Tibial artery (tissue), 4 donors: ENCODE measurements around the gene KCP.

Experiments
- DNase-seq, 2 donors: peaks; one replicate each; pipeline ENCODE4 v3.0.0-alpha.2; 2019
- H3K27ac ChIP-seq, 2 donors: fragments of 200-600 bp; sonication (generic) in 1 of 2; 1 replicate in 1 of 2; 2 replicates in 1 of 2; pipeline ENCODE4 v1.5.1; 2018 to 2019; ENCODE audit warnings: mild to moderate bottlenecking in 1 of 2
- H3K27me3 ChIP-seq, 2 donors: fragments of 200-600 bp; sonication (generic) in 1 of 2; one replicate each; pipeline versions ENCODE4 v1.5.1 to v1.6.0; 2016 to 2019
- H3K36me3 ChIP-seq, 3 donors: fragments of 200-600 bp; sonication (generic) in 2 of 3; one replicate each; pipeline ENCODE4 v1.5.1; 2016 to 2019; ENCODE audit warnings: mild to moderate bottlenecking in 2 of 3
- H3K4me1 ChIP-seq, 4 donors: fragments of 200-600 bp; sonication (generic) in 2 of 4; 1 replicate in 3 of 4; 2 replicates in 1 of 4; pipeline ENCODE4 v1.5.1; 2016 to 2019
- H3K4me3 ChIP-seq, 2 donors: fragments of 200-600 bp; sonication (generic) in 1 of 2; 1 replicate in 1 of 2; 2 replicates in 1 of 2; pipeline ENCODE4 v1.5.1; 2018 to 2019; ENCODE audit warnings: mild to moderate bottlenecking in 2 of 2
- H3K9me3 ChIP-seq, 3 donors: fragments of 200-600 bp; sonication (generic) in 1 of 3; one replicate each; pipeline ENCODE4 v1.5.1; 2016 to 2019
- intact Hi-C: fragments of 100-400 bp; cut with DNase I; formaldehyde crosslinking; loops from one replicate; pipeline ENCODE4 v1.15.0; 2023; ENCODE audit warnings: low total_unique reads
- TF ChIP-seq, protein P1 (sequence below), 2 experiments: fragments of 200-600 bp in 1 of 2; fragments of 450-650 bp in 1 of 2; IDR thresholded peaks; one replicate each; pipeline ENCODE4 v1.5.1; 2017 to 2019; ENCODE audit warnings: antibody characterized with exemption in 2 of 2, mild to moderate bottlenecking in 1 of 2, moderate library complexity in 1 of 2

Gene KCP

DNA sequence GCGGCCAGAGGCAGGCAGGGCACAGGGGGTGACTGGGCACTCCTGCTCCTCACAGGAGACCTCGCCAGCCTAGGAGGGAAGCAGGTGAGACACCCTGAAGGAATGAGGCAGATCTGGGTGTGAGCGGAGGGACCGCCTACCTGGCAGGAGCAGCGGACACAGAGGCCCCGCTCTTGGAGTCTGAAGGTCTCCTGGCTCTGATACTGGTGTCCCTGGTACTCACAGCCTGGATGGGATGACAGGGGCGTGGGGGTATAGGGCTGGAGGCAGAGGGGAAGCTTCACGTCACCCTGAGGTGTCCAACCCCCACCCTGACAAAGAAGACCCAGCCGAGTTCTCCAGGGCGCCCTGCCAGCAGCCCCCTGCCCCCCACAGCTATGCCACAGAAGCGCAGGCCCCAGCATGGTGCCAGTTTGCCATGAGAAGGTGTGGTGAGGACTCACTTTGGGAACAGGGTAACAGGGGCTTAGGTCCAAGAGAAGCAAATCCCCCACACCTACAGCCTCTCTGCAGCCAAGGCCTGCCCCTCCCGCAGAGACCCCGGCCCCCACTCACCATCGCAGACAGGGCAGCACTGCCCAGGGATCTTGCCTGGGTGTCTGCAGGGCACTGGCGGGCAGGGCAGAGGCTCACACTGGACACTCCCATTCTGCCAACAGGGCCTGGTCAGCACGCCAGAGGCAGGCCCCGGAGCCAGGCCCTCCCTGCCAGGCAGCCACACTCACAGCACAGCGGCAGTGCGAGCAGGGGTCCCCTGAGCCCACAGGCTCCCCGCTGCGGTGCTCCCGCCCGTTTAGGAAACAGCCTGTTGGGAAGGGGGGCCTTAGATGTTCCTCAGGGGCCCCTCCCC is 17.0 kb downstream of the KCP start:
- peaks cover 0 to 38% of the 10 kb centered on the region in 2 donors for H3K27me3 ChIP-seq
- no peak for DNase-seq
- TF ChIP-seq, protein P1, sequence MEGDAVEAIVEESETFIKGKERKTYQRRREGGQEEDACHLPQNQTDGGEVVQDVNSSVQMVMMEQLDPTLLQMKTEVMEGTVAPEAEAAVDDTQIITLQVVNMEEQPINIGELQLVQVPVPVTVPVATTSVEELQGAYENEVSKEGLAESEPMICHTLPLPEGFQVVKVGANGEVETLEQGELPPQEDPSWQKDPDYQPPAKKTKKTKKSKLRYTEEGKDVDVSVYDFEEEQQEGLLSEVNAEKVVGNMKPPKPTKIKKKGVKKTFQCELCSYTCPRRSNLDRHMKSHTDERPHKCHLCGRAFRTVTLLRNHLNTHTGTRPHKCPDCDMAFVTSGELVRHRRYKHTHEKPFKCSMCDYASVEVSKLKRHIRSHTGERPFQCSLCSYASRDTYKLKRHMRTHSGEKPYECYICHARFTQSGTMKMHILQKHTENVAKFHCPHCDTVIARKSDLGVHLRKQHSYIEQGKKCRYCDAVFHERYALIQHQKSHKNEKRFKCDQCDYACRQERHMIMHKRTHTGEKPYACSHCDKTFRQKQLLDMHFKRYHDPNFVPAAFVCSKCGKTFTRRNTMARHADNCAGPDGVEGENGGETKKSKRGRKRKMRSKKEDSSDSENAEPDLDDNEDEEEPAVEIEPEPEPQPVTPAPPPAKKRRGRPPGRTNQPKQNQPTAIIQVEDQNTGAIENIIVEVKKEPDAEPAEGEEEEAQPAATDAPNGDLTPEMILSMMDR (IDR thresholded peaks at IDR 0.05), result no peak
- H3K27ac ChIP-seq, result no peak overlapping the region
- intact Hi-C loops, result no loop called here
- no peak overlapping the region for H3K4me3 ChIP-seq
- peaks cover 0 to 6% (median 2%) of the 10 kb centered on the region in 4 donors for H3K4me1 ChIP-seq
- no peaks in the 10 kb centered on the region for H3K9me3 ChIP-seq
- H3K36me3 ChIP-seq, result no peaks in the 10 kb centered on the region

DNA sequence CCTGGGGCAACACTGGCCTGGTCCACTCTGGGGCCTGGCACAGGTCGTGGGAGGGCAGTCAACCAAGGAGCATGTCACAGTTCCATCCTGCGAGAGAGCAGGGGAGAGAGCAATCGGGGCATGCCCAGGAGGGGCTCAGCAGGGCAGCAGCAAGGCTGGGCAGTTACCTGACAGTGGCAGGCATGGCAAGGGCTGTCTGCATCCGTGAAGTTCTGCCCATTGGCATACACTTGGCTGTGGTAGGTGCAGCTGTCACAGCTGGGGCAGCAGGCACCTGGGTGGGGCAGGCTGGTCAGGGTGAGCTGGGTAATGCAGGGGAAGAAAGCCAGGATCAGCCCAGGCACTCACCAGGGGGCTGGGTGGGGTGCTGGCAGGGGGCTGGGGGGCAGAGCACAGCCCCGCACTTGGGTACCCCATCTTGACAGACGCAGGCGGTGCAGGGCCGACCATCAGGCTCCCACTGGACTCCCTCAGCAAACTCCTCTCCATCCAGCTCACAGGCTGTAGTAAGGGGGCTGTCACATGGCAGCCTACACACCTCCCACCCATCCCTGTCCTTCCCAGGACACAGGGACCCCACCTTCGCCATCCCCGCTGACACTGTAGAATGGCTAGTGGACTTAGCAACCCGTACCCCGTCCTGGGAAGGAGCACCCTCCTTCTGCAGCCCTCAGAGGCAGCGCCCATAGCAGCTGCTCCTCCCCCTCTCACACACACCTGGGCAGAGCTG is 17.8 kb downstream of the KCP start:
- no peak overlapping the region for H3K4me3 ChIP-seq
- intact Hi-C loops, result no loop called here
- no peak overlapping the region for H3K27ac ChIP-seq
- no peaks in the 10 kb centered on the region for H3K36me3 ChIP-seq
- TF ChIP-seq, protein P1 (IDR thresholded peaks at IDR 0.05), result no peak
- no peak for DNase-seq
- H3K27me3 ChIP-seq, result peaks cover 0 to 38% of the 10 kb centered on the region in 2 donors
- H3K4me1 ChIP-seq, result peaks cover 0 to 6% (median 2%) of the 10 kb centered on the region in 4 donors
- H3K9me3 ChIP-seq, result no peaks in the 10 kb centered on the region

- no peak overlapping the region for H3K4me3 ChIP-seq
- intact Hi-C loops, result no loop called here
- no peak overlapping the region for H3K27ac ChIP-seq
- H3K27me3 ChIP-seq, result peaks cover 0 to 42% of the 10 kb centered on the region in 2 donors
- DNase-seq, result no peak
- H3K9me3 ChIP-seq, result no peaks in the 10 kb centered on the region
- peaks cover 0 to 6% (median 2%) of the 10 kb centered on the region in 4 donors for H3K4me1 ChIP-seq
- TF ChIP-seq, protein P1 (IDR thresholded peaks at IDR 0.05), result no peak
- H3K36me3 ChIP-seq, result no peaks in the 10 kb centered on the region
These were observed 18.6 kb downstream of the KCP start for GRCh38 chr7:128891942-128892269.

DNA sequence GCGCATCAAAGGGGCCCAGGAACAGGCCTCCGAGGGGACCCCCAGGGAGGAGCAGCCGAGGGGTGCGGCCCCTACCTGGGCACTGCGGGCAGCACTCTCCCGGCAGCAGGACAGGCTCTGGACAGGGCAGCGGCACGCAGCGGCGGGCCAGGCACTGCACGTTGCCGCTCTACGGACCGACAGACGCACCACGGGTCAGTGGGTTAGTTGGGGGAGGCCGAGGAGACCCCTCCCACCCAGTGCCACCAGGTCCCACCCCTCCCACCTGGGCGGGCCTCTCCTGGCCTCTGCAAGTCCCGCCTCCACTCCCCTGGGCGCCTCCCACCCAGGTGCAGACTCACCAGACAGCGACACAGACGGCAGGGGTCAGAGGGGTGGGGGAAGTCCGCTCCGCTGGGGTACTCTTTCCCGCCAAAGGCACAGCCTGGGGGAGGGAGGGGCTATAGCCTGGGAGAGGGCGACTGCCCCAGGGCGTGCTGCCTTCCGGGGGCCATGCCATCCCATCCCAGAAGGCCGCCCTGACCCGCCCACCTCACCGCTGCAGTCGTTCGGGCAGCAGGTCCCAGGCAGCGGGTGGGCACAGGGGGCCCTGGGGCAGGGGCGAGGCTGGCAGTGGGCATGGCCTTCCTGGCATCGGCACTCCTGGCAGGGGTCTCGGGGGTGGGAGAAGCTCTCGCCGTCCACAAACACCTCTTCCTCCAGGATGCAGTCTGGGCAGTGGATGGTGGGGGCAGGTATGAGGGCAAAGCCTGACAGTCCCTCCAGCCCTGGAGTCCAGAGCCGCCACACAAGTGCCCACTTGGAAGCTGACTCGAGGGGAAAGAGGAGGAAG is 19.2 kb downstream of the KCP start:
- Histone ChIP-seq H3K27ac (no peak overlapping the region), H3K27me3 (peaks cover 0 to 48% of the 10 kb centered on the region in 2 donors), H3K4me3 (peak overlapping the region; percentile 12 to 24), H3K4me1 (peaks cover 0 to 6% (median 2%) of the 10 kb centered on the region in 4 donors), H3K36me3 (no peaks in the 10 kb centered on the region), H3K9me3 (no peaks in the 10 kb centered on the region)
- intact Hi-C loops, result no loop called here
- TF ChIP-seq, protein P1 (IDR thresholded peaks at IDR 0.05), result no peak
- DNase-seq, result no peak

- Histone ChIP-seq H3K4me1 (peaks cover 0 to 6% (median 2%) of the 10 kb centered on the region in 4 donors), H3K27me3 (peaks cover 0 to 56% of the 10 kb centered on the region in 2 donors), H3K9me3 (no peaks in the 10 kb centered on the region), H3K4me3 (peak overlapping the region; percentile 12 to 24), H3K27ac (no peak overlapping the region), H3K36me3 (no peaks in the 10 kb centered on the region)
- intact Hi-C loops, result no loop called here
- TF ChIP-seq, protein P1 (IDR thresholded peaks at IDR 0.05), result no peak
- DNase-seq, result peak in 1 of 2 donors; percentile 68
These were observed 20.0 kb downstream of the KCP start for GRCh38 chr7:128890306-128891109.
